ENCODE results near the gene PDE1A.

PDE1A gene

GRCh38 chr2:182448371-182448770, 21.5 kb upstream of the PDE1A start:
- Histone ChIP-seq H3K27ac (ENCODE audit: poor library complexity, severe bottlenecking) (no peak overlapping the region), H3K27me3 (ENCODE audit: insufficient read depth, poor library complexity, severe bottlenecking) (no peaks in the 10 kb centered on the region), H3K4me1 (ENCODE audit: insufficient read depth, poor library complexity, severe bottlenecking) (no peaks in the 10 kb centered on the region), H3K36me3 (ENCODE audit: low read depth) (no peaks in the 10 kb centered on the region), H3K4me3 (ENCODE audit: severe bottlenecking) (no peak overlapping the region), H3K9me3 (ENCODE audit: severe bottlenecking) (no peaks in the 10 kb centered on the region)
- ATAC-seq (ENCODE audit: low read depth) (no peak), DNase-seq (ENCODE audit: low spot score) (no peak)
- TF ChIP-seq, protein P1, sequence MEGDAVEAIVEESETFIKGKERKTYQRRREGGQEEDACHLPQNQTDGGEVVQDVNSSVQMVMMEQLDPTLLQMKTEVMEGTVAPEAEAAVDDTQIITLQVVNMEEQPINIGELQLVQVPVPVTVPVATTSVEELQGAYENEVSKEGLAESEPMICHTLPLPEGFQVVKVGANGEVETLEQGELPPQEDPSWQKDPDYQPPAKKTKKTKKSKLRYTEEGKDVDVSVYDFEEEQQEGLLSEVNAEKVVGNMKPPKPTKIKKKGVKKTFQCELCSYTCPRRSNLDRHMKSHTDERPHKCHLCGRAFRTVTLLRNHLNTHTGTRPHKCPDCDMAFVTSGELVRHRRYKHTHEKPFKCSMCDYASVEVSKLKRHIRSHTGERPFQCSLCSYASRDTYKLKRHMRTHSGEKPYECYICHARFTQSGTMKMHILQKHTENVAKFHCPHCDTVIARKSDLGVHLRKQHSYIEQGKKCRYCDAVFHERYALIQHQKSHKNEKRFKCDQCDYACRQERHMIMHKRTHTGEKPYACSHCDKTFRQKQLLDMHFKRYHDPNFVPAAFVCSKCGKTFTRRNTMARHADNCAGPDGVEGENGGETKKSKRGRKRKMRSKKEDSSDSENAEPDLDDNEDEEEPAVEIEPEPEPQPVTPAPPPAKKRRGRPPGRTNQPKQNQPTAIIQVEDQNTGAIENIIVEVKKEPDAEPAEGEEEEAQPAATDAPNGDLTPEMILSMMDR (IDR thresholded peaks at IDR 0.05; ENCODE audit: poor library complexity, severe bottlenecking) = no peak

GRCh38 chr2:182447863-182448262, 21.0 kb upstream of the PDE1A start:
- no peaks in the 10 kb centered on the region for H3K27me3 ChIP-seq (ENCODE audit: insufficient read depth, poor library complexity, severe bottlenecking)
- H3K36me3 ChIP-seq (ENCODE audit: low read depth) = no peaks in the 10 kb centered on the region
- no peak for DNase-seq (ENCODE audit: low spot score)
- ATAC-seq (ENCODE audit: low read depth) = no peak
- H3K27ac ChIP-seq (ENCODE audit: poor library complexity, severe bottlenecking) = no peak overlapping the region
- H3K4me3 ChIP-seq (ENCODE audit: severe bottlenecking) = no peak overlapping the region
- TF ChIP-seq, protein P1 (IDR thresholded peaks at IDR 0.05; ENCODE audit: poor library complexity, severe bottlenecking) = no peak
- H3K9me3 ChIP-seq (ENCODE audit: severe bottlenecking) = no peaks in the 10 kb centered on the region
- H3K4me1 ChIP-seq (ENCODE audit: insufficient read depth, poor library complexity, severe bottlenecking) = no peaks in the 10 kb centered on the region

GRCh38 chr2:182447163-182447562, 20.3 kb upstream of the PDE1A start:
- ATAC-seq (ENCODE audit: low read depth) (no peak), DNase-seq (ENCODE audit: low spot score) (no peak)
- Histone ChIP-seq H3K4me3 (ENCODE audit: severe bottlenecking) (no peak overlapping the region), H3K9me3 (ENCODE audit: severe bottlenecking) (no peaks in the 10 kb centered on the region), H3K4me1 (ENCODE audit: insufficient read depth, poor library complexity, severe bottlenecking) (no peaks in the 10 kb centered on the region), H3K27ac (ENCODE audit: poor library complexity, severe bottlenecking) (no peak overlapping the region), H3K36me3 (ENCODE audit: low read depth) (no peaks in the 10 kb centered on the region), H3K27me3 (ENCODE audit: insufficient read depth, poor library complexity, severe bottlenecking) (no peaks in the 10 kb centered on the region)
- TF ChIP-seq, protein P1 (IDR thresholded peaks at IDR 0.05; ENCODE audit: poor library complexity, severe bottlenecking) = no peak

- Histone ChIP-seq H3K36me3 (ENCODE audit: low read depth) (no peaks in the 10 kb centered on the region), H3K4me3 (ENCODE audit: severe bottlenecking) (no peak overlapping the region), H3K9me3 (ENCODE audit: severe bottlenecking) (no peaks in the 10 kb centered on the region), H3K27ac (ENCODE audit: poor library complexity, severe bottlenecking) (no peak overlapping the region), H3K4me1 (ENCODE audit: insufficient read depth, poor library complexity, severe bottlenecking) (no peaks in the 10 kb centered on the region), H3K27me3 (ENCODE audit: insufficient read depth, poor library complexity, severe bottlenecking) (no peaks in the 10 kb centered on the region)
- DNase-seq (ENCODE audit: low spot score) = no peak
- no peak for ATAC-seq (ENCODE audit: low read depth)
- TF ChIP-seq, protein P1 (IDR thresholded peaks at IDR 0.05; ENCODE audit: poor library complexity, severe bottlenecking) = no peak
Measured at GRCh38 chr2:182446087-182446486, 19.3 kb upstream of the PDE1A start.

DNA sequence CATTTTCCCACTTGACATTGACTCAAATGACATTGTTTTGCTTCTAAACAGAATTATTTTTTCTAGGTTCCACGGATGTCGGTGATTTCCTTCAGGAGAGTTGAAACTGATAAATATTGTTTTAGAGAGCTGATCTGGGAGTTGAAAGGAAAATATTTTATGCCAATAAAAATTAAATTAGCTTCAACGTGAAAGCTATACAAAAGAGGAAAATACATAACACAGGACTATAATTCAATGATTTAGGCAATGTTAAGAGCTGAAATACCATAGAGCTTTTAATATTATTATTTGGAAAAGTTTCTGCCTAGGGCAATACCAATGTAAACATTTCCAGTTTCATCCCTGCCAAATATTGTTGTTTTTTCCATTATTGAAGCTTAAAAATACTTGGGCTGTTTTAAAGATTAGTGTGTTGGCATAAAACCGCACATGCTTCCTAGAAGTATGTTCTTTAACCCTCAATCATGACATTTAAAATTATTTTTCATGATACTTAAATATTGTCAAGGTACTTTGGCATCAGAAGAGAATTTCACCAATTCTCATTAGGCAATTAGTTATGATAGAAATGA, 18.6 kb upstream of the PDE1A start:
- TF ChIP-seq, protein P1 (IDR thresholded peaks at IDR 0.05; ENCODE audit: poor library complexity, severe bottlenecking) = no peak
- no peaks in the 10 kb centered on the region for H3K4me1 ChIP-seq (ENCODE audit: insufficient read depth, poor library complexity, severe bottlenecking)
- no peak for DNase-seq (ENCODE audit: low spot score)
- no peak for ATAC-seq (ENCODE audit: low read depth)
- H3K27me3 ChIP-seq (ENCODE audit: insufficient read depth, poor library complexity, severe bottlenecking) = no peaks in the 10 kb centered on the region
- H3K36me3 ChIP-seq (ENCODE audit: low read depth) = no peaks in the 10 kb centered on the region
- H3K9me3 ChIP-seq (ENCODE audit: severe bottlenecking) = no peaks in the 10 kb centered on the region
- no peak overlapping the region for H3K27ac ChIP-seq (ENCODE audit: poor library complexity, severe bottlenecking)
- no peak overlapping the region for H3K4me3 ChIP-seq (ENCODE audit: severe bottlenecking)
